Pancreas (tissue), 10 donors: Measurements from ENCODE around the gene ACRBP. TPM values are rescaled to one million over a fixed set of nuclear protein-coding genes. Genes with fewer than 3 reads are reported as not detected.

Source experiments
- ATAC-seq, 4 donors: fragments of 200-7000 bp; cut with Tn5 transposase; one replicate each; pipeline versions ENCODE4 v1.8.0 to v1.9.1; 2020; ENCODE audit warnings: mild to moderate bottlenecking in 4 of 4, moderate library complexity in 4 of 4
- DNase-seq, 6 donors: peaks; one replicate each; pipeline ENCODE4 v3.0.0-alpha.2; 2020
- FAIRE-seq: peaks from 2 replicates; lab custom pipeline; 2012; peaks lifted over from hg19 to GRCh38; lab: Jason Lieb, UNC
- H3K27ac ChIP-seq, 4 donors: fragments of 200-600 bp; sonication (generic); 1 replicate in 3 of 4; 2 replicates in 1 of 4; pipeline versions ENCODE4 v1.5.0 to v1.8.0; 2020
- H3K27me3 ChIP-seq, 4 donors: fragments of 200-600 bp; one replicate each; pipeline ENCODE4 v1.8.0; 2021
- H3K36me3 ChIP-seq, 3 donors: fragments of 200-600 bp; sonication (generic) in 1 of 3; one replicate each; pipeline versions ENCODE4 v1.5.0 to v1.8.0; 2020 to 2021
- H3K4me1 ChIP-seq, 3 donors: fragments of 200-600 bp; one replicate each; pipeline ENCODE4 v1.8.0; 2021
- H3K4me3 ChIP-seq, 4 donors: fragments of 200-600 bp; sonication (generic) in 2 of 4; one replicate each; pipeline versions ENCODE4 v1.5.0 to v1.8.0; 2020 to 2021
- H3K9me3 ChIP-seq, 4 donors: fragments of 200-600 bp; one replicate each; pipeline ENCODE4 v1.8.0; 2021
- CTCF ChIP-seq, 4 donors: fragments of 200-600 bp; sonication (generic) in 3 of 4; IDR thresholded peaks; one replicate each; pipeline versions ENCODE4 v1.5.0 to v1.8.0; 2021; ENCODE audit warnings: antibody characterized with exemption in 4 of 4
- WGBS, 2 donors: extraction: QIAGEN DNeasy Blood & Tissue Kit; methylation state at CpG; one replicate each; pipeline ENCODE4 v1.1.7; 2013; 5-methylcytosine and 5-hydroxymethylcytosine counted together
- intact Hi-C, 3 donors: fragments of 100-400 bp; cut with DNase I; formaldehyde crosslinking; loops; one replicate each; pipeline versions ENCODE4 v1.11.1 to v1.14.2; 2022
- polyA plus RNA-seq, 2 donors: library from polyadenylated mRNA; stranded (reverse); fragments of 200-250 nt; gene quantifications; one replicate each; pipeline ENCODE4 v1.2.3, GENCODE V29; 2013
- total RNA-seq, 6 donors: library from RNA; stranded (reverse); fragmentation: NEBNext Ultra II Directional in 4 of 6; extraction: Animal tissue kit (Norgen Biotek cat#: 25700) in 4 of 6; gene quantifications; one replicate each; pipeline versions ENCODE4 v1.2.1 to v1.2.4, GENCODE V29; 2021 to 2023
- donor health status: healthy with polysubstance abuse.
- donor health status: DM: no; HTN: no; CAD: no; lungs with moderate emphysema.
- donor health status: DM: no; HTN: no; CAD: no.
- donor health status: control.
- donor health status: control.
- donor health status: Bipolar disorder and iron deficiency.
- donor health status: DM: yes; HTN: yes; CAD: no.
- donor health status: DM: no; HTN: no; CAD: no.
- donor health status: DM: no; HTN: no; CAD: no.
- donor health status: DM: yes; HTN: yes; CAD: no.

Gene ACRBP
- total and polyA plus RNA-seq, 8 donors, result 1.2 to 4.1 (median 1.8) TPM

GRCh38 chr12:6638305-6638704 is 8.9 kb downstream of the ACRBP start:
- no peak for DNase-seq
- no peaks in the 10 kb centered on the region for H3K36me3 ChIP-seq
- H3K4me3 ChIP-seq, result no peak overlapping the region
- WGBS, 2 donors, result 69 to 79% methylated on average over 9 of the region's 9 CpGs
- no peaks in the 10 kb centered on the region for H3K27me3 ChIP-seq
- peak in 2 of 4 donors; percentile 14 to 54 for ATAC-seq
- no peaks in the 10 kb centered on the region for H3K4me1 ChIP-seq
- FAIRE-seq, result no peak
- no peak overlapping the region for H3K27ac ChIP-seq
- H3K9me3 ChIP-seq, result no peaks in the 10 kb centered on the region
- no peak for TF ChIP-seq CTCF (IDR thresholded peaks at IDR 0.05)
- intact Hi-C loops, result no loop called here

- H3K4me3 ChIP-seq, result no peak within 1 kb of the TSS
- no peaks in the 10 kb centered on the region for H3K9me3 ChIP-seq
- ATAC-seq, result peak in 3 of 4 donors; percentile 59 to 69 (median 67)
- no peak for TF ChIP-seq CTCF (IDR thresholded peaks at IDR 0.05)
- intact Hi-C loops, result no loop called here
- no peaks in the 10 kb centered on the region for H3K27me3 ChIP-seq
- H3K36me3 ChIP-seq, result no peaks in the 10 kb centered on the region
- WGBS, 2 donors, result 50 to 56% methylated on average over 18 of the region's 18 CpGs
- FAIRE-seq, result no peak
- peak within 1 kb of the TSS in 1 of 4 donors; percentile 33 for H3K27ac ChIP-seq
- DNase-seq, result no peak
- H3K4me1 ChIP-seq, result no peaks in the 10 kb centered on the region
Observed at GRCh38 chr12:6635856-6636531, 11.2 kb downstream of the ACRBP start, which contains the start of gene LPAR5. LPAR5 (minus strand) TSS chr12:6635959; CDS start chr12:6621248, 14,711 bp downstream.

- no peak overlapping the region for H3K27ac ChIP-seq
- intact Hi-C loops, result no loop called here
- H3K4me1 ChIP-seq, result no peaks in the 10 kb centered on the region
- TF ChIP-seq CTCF (IDR thresholded peaks at IDR 0.05), result no peak
- no peak for FAIRE-seq
- no peaks in the 10 kb centered on the region for H3K36me3 ChIP-seq
- DNase-seq, result no peak
- H3K4me3 ChIP-seq, result no peak overlapping the region
- WGBS, 2 donors, result 53 to 61% methylated on average over 5 of the region's 5 CpGs
- no peaks in the 10 kb centered on the region for H3K27me3 ChIP-seq
- H3K9me3 ChIP-seq, result no peaks in the 10 kb centered on the region
- peak in 2 of 4 donors; percentile 5 to 21 for ATAC-seq
Observed at GRCh38 chr12:6635375-6635855, 11.8 kb downstream of the ACRBP start.

- peak overlapping the region in 2 of 4 donors; percentile 4 to 30 for H3K27ac ChIP-seq
- intact Hi-C loops, result no loop called here
- H3K4me3 ChIP-seq, result no peak overlapping the region
- WGBS, 2 donors, result 52 to 66% methylated on average over 21 of the region's 21 CpGs
- H3K27me3 ChIP-seq, result no peaks in the 10 kb centered on the region
- TF ChIP-seq CTCF (IDR thresholded peaks at IDR 0.05), result no peak
- peak in 1 of 6 donors; percentile 22 for DNase-seq
- H3K4me1 ChIP-seq, result no peaks in the 10 kb centered on the region
- FAIRE-seq, result no peak
- H3K36me3 ChIP-seq, result no peaks in the 10 kb centered on the region
- no peaks in the 10 kb centered on the region for H3K9me3 ChIP-seq
- peak in 3 of 4 donors; percentile 41 to 77 (median 57) for ATAC-seq
Observed at GRCh38 chr12:6632026-6632983, 14.9 kb downstream of the ACRBP start.
